GM23338 (cell line): ENCODE measurements around the gene OBP2A. TPM values are rescaled to one million over a fixed set of nuclear protein-coding genes. Genes with fewer than 3 reads are reported as not detected.

Experiments used
- ATAC-seq: fragments of 200-7000 bp; cut with Tn5 transposase; 3 replicates; pipeline ENCODE4 v1.9.1; 2020
- DNase-seq: peaks from one replicate; pipeline ENCODE4 v3.0.0-alpha.2; 2015; ENCODE audit warnings: low spot score
- H2AFZ ChIP-seq: fragments of 200-600 bp; sonication (generic); 2 replicates; pipeline ENCODE4 v1.8.0; 2016; ENCODE audit warnings: antibody characterized with exemption, mild to moderate bottlenecking, moderate library complexity
- H3F3A ChIP-seq: fragments of 200-600 bp; sonication (generic); replicated peaks from 2 replicates; pipeline ENCODE4 v1.8.0; 2017; ENCODE audit warnings: antibody characterized with exemption, mixed run types, low read depth
- H3K27ac ChIP-seq: fragments of 200-600 bp; sonication (generic); 2 replicates; pipeline ENCODE4 v1.6.1; 2016; ENCODE audit warnings: low read depth
- H3K27me3 ChIP-seq: fragments of 200-600 bp; sonication (generic); 2 replicates; pipeline ENCODE4 v1.8.0; 2016; ENCODE audit warnings: mild to moderate bottlenecking, mixed run types, moderate library complexity; ENCODE audit not compliant: insufficient read depth
- H3K36me3 ChIP-seq: fragments of 200-600 bp; sonication (generic); 2 replicates; pipeline ENCODE4 v1.8.0; 2016; ENCODE audit warnings: mild to moderate bottlenecking; ENCODE audit not compliant: insufficient read depth
- H3K4me1 ChIP-seq: fragments of 200-600 bp; sonication (generic); 2 replicates; pipeline ENCODE4 v1.8.0; 2016; ENCODE audit warnings: mild to moderate bottlenecking, moderate library complexity; ENCODE audit not compliant: insufficient read depth
- H3K4me2 ChIP-seq: fragments of 200-600 bp; sonication (generic); 2 replicates; pipeline ENCODE4 v1.7.1; 2017; ENCODE audit warnings: mixed run types
- H3K4me3 ChIP-seq: fragments of 200-600 bp; sonication (generic); 2 replicates; pipeline ENCODE4 v1.6.1; 2016; ENCODE audit warnings: mixed run types
- H3K79me2 ChIP-seq: fragments of 200-600 bp; sonication (generic); replicated peaks from 2 replicates; pipeline ENCODE4 v1.8.0; 2017; ENCODE audit warnings: mild to moderate bottlenecking; ENCODE audit not compliant: insufficient read depth
- H3K9me2 ChIP-seq: fragments of 200-600 bp; sonication (generic); 2 replicates; pipeline ENCODE4 v1.8.0; 2017; ENCODE audit not compliant: insufficient read depth
- H4K20me1 ChIP-seq: fragments of 200-600 bp; sonication (generic); replicated peaks from 2 replicates; pipeline ENCODE4 v1.8.0; 2017; ENCODE audit warnings: mild to moderate bottlenecking; ENCODE audit not compliant: insufficient read depth
- H3K27ac Mint-ChIP-seq: 2 replicates; pipeline ENCODE4 v1.8.0; 2020; ENCODE audit warnings: inconsistent platforms, mild to moderate bottlenecking, moderate library complexity, mixed read lengths
- H3K27me3 Mint-ChIP-seq: 3 replicates; pipeline ENCODE4 v1.8.0; 2022; ENCODE audit warnings: low read depth, mild to moderate bottlenecking, moderate library complexity, mixed read lengths, inconsistent platforms; ENCODE audit not compliant: insufficient read depth, poor library complexity
- H3K36me3 Mint-ChIP-seq: 3 replicates; pipeline ENCODE4 v1.8.0; 2021; ENCODE audit warnings: low read depth, mild to moderate bottlenecking, inconsistent platforms, moderate library complexity, mixed read lengths
- H3K4me1 Mint-ChIP-seq: 3 replicates; pipeline ENCODE4 v1.8.0; 2020; ENCODE audit warnings: mild to moderate bottlenecking, inconsistent platforms, mixed read lengths
- H3K4me3 Mint-ChIP-seq: 3 replicates; pipeline ENCODE4 v1.8.0; 2021; ENCODE audit warnings: moderate library complexity, mild to moderate bottlenecking, inconsistent platforms, mixed read lengths
- H3K9me3 Mint-ChIP-seq: 3 replicates; pipeline ENCODE4 v1.8.0; 2020; ENCODE audit warnings: moderate library complexity, mild to moderate bottlenecking, inconsistent platforms, mixed read lengths
- CREB1 ChIP-seq: fragments of 250-450 bp; sonication (Bioruptor Pico); IDR thresholded peaks from 2 replicates; pipeline ENCODE4 v1.5.0; 2020; ENCODE audit warnings: low read depth, mild to moderate bottlenecking, moderate library complexity
- EZH2 ChIP-seq: fragments of 200-600 bp; sonication (generic); IDR thresholded peaks from one replicate; pipeline ENCODE4 v1.8.0; 2017; ENCODE audit warnings: antibody characterized with exemption, mild to moderate bottlenecking, low read depth; ENCODE audit not compliant: unreplicated experiment
- JUNB ChIP-seq: IDR thresholded peaks from one replicate; pipeline ENCODE4 v1.6.1; 2016; ENCODE audit warnings: antibody characterized with exemption; ENCODE audit not compliant: unreplicated experiment
- NANOG ChIP-seq: IDR thresholded peaks from 2 replicates; pipeline ENCODE4 v1.6.1; 2016; ENCODE audit warnings: antibody characterized with exemption, borderline replicate concordance
- POLR2AphosphoS5 ChIP-seq: IDR thresholded peaks from 2 replicates; pipeline ENCODE4 v1.6.1; 2016; ENCODE audit warnings: antibody characterized with exemption, low read depth
- STAT1 ChIP-seq: IDR thresholded peaks from one replicate; pipeline ENCODE4 v1.6.1; 2016; ENCODE audit warnings: antibody characterized with exemption; ENCODE audit not compliant: unreplicated experiment
- ZNF114 ChIP-seq: fragments of 250-450 bp; sonication (Bioruptor Pico); IDR thresholded peaks from 2 replicates; pipeline ENCODE4 v1.5.0; 2020; ENCODE audit warnings: mild to moderate bottlenecking, moderate library complexity
- ZNF331 ChIP-seq: fragments of 250-450 bp; sonication (Bioruptor Pico); IDR thresholded peaks from 2 replicates; pipeline ENCODE4 v1.5.0; 2020; ENCODE audit warnings: low read depth, mild to moderate bottlenecking, moderate library complexity
- polyA plus RNA-seq: library from polyadenylated mRNA; unstranded; fragments of >200 nt; fragmentation: Nextera tagmentation; extraction: Ambion mirVana; gene quantifications from 2 replicates; pipeline ENCODE4 v1.2.1, GENCODE V29; 2016
- total RNA-seq: library from RNA; depleted of rRNA; stranded (reverse); fragments of >200 nt; shearing (Covaris generic); gene quantifications from 2 replicates; pipeline ENCODE4 v1.2.3, GENCODE V29; 2014
- TF ChIP-seq, protein P1 (sequence below), 2 experiments: fragments of 200-600 bp in 1 of 2; sonication (generic) in 1 of 2; conservative IDR thresholded peaks; 2 replicates each; pipeline versions ENCODE4 v1.5.1 to v1.6.1; 2016 to 2017; ENCODE audit warnings: antibody characterized with exemption in 2 of 2, low read depth in 2 of 2, mild to moderate bottlenecking in 2 of 2, moderate library complexity in 1 of 2
- TF ChIP-seq, protein P2 (sequence below): IDR thresholded peaks from 2 replicates; pipeline ENCODE4 v1.6.1; 2016; ENCODE audit warnings: antibody characterized with exemption
- TF ChIP-seq, protein P3 (sequence below): fragments of 250-450 bp; sonication (Bioruptor Pico); IDR thresholded peaks from 2 replicates; pipeline ENCODE4 v1.5.0; 2020; ENCODE audit warnings: mild to moderate bottlenecking, moderate library complexity
- TF ChIP-seq, protein P4 (sequence below): IDR thresholded peaks from one replicate; pipeline ENCODE4 v1.6.1; 2018; ENCODE audit warnings: antibody characterized with exemption; ENCODE audit not compliant: unreplicated experiment

OBP2A gene
- total and polyA plus RNA-seq, 2 experiments from 2014 or later: not detected

DNA sequence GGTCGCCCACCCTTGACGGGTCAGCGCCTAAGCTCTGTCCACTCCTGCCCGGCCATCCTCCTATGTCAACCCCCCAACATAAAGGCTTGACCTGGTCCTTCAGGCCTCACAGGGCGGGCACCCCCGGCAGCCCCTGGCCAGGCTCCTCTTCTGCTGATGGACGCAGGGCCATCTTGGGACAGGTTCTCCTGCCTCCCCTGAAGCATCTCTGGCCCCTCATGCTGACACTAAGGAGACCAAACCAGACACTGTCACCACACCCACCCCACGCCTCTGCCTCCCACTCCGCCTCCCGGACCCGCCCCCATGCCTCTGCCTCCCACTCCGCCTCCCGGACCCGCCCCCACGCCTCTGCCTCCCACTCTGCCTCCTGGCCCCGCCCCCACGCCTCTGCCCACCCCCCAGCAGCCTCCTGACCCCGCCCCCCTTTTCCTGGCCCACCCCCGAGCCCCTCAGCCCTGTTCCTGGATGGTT lies 6.8 kb downstream of the OBP2A start:
- TF ChIP-seq NANOG (no peak), ZNF114 (CRISPR knock-in tag) (no peak), STAT1 (no peak), CREB1 (CRISPR knock-in tag) (no peak), EZH2 (no peak), POLR2AphosphoS5 (no peak), ZNF331 (CRISPR knock-in tag) (no peak), JUNB (no peak)
- TF ChIP-seq, protein P1, sequence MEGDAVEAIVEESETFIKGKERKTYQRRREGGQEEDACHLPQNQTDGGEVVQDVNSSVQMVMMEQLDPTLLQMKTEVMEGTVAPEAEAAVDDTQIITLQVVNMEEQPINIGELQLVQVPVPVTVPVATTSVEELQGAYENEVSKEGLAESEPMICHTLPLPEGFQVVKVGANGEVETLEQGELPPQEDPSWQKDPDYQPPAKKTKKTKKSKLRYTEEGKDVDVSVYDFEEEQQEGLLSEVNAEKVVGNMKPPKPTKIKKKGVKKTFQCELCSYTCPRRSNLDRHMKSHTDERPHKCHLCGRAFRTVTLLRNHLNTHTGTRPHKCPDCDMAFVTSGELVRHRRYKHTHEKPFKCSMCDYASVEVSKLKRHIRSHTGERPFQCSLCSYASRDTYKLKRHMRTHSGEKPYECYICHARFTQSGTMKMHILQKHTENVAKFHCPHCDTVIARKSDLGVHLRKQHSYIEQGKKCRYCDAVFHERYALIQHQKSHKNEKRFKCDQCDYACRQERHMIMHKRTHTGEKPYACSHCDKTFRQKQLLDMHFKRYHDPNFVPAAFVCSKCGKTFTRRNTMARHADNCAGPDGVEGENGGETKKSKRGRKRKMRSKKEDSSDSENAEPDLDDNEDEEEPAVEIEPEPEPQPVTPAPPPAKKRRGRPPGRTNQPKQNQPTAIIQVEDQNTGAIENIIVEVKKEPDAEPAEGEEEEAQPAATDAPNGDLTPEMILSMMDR (conservative IDR thresholded peaks at IDR 0.05; ENCODE audit: low read depth in 2 of 2): no peak
- TF ChIP-seq, protein P2, sequence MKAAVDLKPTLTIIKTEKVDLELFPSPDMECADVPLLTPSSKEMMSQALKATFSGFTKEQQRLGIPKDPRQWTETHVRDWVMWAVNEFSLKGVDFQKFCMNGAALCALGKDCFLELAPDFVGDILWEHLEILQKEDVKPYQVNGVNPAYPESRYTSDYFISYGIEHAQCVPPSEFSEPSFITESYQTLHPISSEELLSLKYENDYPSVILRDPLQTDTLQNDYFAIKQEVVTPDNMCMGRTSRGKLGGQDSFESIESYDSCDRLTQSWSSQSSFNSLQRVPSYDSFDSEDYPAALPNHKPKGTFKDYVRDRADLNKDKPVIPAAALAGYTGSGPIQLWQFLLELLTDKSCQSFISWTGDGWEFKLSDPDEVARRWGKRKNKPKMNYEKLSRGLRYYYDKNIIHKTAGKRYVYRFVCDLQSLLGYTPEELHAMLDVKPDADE: no peak
- TF ChIP-seq, protein P3, sequence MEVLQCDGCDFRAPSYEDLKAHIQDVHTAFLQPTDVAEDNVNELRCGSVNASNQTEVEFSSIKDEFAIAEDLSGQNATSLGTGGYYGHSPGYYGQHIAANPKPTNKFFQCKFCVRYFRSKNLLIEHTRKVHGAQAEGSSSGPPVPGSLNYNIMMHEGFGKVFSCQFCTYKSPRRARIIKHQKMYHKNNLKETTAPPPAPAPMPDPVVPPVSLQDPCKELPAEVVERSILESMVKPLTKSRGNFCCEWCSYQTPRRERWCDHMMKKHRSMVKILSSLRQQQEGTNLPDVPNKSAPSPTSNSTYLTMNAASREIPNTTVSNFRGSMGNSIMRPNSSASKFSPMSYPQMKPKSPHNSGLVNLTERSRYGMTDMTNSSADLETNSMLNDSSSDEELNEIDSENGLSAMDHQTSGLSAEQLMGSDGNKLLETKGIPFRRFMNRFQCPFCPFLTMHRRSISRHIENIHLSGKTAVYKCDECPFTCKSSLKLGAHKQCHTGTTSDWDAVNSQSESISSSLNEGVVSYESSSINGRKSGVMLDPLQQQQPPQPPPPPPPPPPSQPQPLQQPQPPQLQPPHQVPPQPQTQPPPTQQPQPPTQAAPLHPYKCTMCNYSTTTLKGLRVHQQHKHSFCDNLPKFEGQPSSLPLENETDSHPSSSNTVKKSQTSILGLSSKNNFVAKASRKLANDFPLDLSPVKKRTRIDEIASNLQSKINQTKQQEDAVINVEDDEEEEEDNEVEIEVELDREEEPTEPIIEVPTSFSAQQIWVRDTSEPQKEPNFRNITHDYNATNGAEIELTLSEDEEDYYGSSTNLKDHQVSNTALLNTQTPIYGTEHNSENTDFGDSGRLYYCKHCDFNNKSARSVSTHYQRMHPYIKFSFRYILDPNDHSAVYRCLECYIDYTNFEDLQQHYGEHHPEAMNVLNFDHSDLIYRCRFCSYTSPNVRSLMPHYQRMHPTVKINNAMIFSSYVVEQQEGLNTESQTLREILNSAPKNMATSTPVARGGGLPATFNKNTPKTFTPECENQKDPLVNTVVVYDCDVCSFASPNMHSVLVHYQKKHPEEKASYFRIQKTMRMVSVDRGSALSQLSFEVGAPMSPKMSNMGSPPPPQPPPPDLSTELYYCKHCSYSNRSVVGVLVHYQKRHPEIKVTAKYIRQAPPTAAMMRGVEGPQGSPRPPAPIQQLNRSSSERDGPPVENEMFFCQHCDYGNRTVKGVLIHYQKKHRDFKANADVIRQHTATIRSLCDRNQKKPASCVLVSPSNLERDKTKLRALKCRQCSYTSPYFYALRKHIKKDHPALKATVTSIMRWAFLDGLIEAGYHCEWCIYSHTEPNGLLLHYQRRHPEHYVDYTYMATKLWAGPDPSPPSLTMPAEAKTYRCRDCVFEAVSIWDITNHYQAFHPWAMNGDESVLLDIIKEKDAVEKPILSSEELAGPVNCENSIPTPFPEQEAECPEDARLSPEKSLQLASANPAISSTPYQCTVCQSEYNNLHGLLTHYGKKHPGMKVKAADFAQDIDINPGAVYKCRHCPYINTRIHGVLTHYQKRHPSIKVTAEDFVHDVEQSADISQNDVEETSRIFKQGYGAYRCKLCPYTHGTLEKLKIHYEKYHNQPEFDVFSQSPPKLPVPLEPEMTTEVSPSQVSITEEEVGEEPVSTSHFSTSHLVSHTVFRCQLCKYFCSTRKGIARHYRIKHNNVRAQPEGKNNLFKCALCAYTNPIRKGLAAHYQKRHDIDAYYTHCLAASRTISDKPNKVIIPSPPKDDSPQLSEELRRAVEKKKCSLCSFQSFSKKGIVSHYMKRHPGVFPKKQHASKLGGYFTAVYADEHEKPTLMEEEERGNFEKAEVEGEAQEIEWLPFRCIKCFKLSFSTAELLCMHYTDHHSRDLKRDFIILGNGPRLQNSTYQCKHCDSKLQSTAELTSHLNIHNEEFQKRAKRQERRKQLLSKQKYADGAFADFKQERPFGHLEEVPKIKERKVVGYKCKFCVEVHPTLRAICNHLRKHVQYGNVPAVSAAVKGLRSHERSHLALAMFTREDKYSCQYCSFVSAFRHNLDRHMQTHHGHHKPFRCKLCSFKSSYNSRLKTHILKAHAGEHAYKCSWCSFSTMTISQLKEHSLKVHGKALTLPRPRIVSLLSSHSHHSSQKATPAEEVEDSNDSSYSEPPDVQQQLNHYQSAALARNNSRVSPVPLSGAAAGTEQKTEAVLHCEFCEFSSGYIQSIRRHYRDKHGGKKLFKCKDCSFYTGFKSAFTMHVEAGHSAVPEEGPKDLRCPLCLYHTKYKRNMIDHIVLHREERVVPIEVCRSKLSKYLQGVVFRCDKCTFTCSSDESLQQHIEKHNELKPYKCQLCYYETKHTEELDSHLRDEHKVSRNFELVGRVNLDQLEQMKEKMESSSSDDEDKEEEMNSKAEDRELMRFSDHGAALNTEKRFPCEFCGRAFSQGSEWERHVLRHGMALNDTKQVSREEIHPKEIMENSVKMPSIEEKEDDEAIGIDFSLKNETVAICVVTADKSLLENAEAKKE (CRISPR knock-in tag): no peak
- TF ChIP-seq, protein P4, sequence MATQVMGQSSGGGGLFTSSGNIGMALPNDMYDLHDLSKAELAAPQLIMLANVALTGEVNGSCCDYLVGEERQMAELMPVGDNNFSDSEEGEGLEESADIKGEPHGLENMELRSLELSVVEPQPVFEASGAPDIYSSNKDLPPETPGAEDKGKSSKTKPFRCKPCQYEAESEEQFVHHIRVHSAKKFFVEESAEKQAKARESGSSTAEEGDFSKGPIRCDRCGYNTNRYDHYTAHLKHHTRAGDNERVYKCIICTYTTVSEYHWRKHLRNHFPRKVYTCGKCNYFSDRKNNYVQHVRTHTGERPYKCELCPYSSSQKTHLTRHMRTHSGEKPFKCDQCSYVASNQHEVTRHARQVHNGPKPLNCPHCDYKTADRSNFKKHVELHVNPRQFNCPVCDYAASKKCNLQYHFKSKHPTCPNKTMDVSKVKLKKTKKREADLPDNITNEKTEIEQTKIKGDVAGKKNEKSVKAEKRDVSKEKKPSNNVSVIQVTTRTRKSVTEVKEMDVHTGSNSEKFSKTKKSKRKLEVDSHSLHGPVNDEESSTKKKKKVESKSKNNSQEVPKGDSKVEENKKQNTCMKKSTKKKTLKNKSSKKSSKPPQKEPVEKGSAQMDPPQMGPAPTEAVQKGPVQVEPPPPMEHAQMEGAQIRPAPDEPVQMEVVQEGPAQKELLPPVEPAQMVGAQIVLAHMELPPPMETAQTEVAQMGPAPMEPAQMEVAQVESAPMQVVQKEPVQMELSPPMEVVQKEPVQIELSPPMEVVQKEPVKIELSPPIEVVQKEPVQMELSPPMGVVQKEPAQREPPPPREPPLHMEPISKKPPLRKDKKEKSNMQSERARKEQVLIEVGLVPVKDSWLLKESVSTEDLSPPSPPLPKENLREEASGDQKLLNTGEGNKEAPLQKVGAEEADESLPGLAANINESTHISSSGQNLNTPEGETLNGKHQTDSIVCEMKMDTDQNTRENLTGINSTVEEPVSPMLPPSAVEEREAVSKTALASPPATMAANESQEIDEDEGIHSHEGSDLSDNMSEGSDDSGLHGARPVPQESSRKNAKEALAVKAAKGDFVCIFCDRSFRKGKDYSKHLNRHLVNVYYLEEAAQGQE: no peak
- H3F3A ChIP-seq: no peaks in the 10 kb centered on the region
- H3K4me1 ChIP-seq: no peaks in the 10 kb centered on the region; the same call in 1 of the 2 replicates
- no peaks in the 10 kb centered on the region for H3K36me3 ChIP-seq
- H2AFZ ChIP-seq: no peak overlapping the region
- DNase-seq: peak; percentile 27
- no peaks in the 10 kb centered on the region for H3K27me3 ChIP-seq
- H3K4me2 ChIP-seq: no peak overlapping the region
- H3K36me3 Mint-ChIP-seq: no peaks in the 10 kb centered on the region; the same call in 2 of the 3 replicates
- peak; percentile 45 for ATAC-seq
- no peaks in the 10 kb centered on the region for H4K20me1 ChIP-seq
- no peaks in the 10 kb centered on the region for H3K4me1 Mint-ChIP-seq
- no peak overlapping the region for H3K27ac ChIP-seq
- no peaks in the 10 kb centered on the region for H3K79me2 ChIP-seq
- H3K27me3 Mint-ChIP-seq: peaks cover 6% of the 10 kb centered on the region
- peaks cover 5% of the 10 kb centered on the region; the same call in 1 of the 3 replicates for H3K9me3 Mint-ChIP-seq
- H3K27ac Mint-ChIP-seq: no peak overlapping the region
- no peak overlapping the region for H3K4me3 Mint-ChIP-seq
- 0 out of 2 replicates have a peak, but pooled peaks cover 2% of the 10 kb centered on the region for H3K9me2 ChIP-seq
- no peak overlapping the region for H3K4me3 ChIP-seq
